Brain pericyte (primary cell): ENCODE measurements around the gene KRI1.

Experiments used
- DNase-seq: peaks from one replicate; pipeline ENCODE4 v3.0.0-alpha.2; 2012; ENCODE audit warnings: low read depth, low spot score

KRI1 gene

DNA sequence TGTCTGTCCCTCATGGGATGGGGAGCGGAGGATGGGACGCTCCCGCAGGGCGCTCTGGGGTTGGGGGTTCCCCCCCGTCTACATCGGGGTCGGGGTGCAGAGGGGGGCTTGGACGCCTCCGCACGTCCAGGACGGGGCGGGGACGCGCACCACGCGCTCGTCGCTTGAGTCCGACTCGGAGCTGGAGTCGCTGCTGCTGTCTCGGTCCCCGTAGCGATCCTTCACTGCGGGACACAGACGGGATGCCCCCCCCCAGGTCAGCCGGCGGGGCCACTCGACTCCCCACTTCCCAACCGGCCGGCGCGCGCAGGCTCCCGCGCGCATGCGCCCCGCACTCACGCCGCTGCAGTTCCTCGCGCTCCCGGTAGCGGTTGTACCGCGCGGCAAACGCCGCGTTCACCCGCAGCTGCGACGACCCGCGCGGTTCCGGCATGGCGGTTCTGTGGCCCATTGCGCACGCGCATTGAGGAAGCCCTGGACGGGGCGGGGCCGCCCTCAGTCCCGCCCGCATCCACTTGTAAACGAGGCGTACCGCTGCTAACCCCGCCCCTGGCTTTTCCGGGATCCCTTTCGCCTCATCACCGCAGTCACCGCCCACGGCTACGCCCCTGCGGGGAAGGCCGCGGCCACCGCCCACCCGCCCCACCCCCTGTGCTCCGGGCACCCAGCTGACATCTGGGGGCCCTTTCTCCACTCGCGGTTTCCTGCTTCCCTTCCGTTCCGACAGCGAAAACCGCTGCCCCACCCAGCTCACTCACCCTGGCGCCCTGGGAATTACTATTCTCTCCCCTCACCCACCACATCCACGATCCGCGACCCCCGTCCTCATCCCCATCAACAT is at the start of gene KRI1:
Gene KRI1, minus strand, starts transcription at position 444 of the 841 bp plus-strand sequence. Its CDS starts 11 bp downstream, at position 433.
- DNase-seq, result peak; percentile 91

DNA sequence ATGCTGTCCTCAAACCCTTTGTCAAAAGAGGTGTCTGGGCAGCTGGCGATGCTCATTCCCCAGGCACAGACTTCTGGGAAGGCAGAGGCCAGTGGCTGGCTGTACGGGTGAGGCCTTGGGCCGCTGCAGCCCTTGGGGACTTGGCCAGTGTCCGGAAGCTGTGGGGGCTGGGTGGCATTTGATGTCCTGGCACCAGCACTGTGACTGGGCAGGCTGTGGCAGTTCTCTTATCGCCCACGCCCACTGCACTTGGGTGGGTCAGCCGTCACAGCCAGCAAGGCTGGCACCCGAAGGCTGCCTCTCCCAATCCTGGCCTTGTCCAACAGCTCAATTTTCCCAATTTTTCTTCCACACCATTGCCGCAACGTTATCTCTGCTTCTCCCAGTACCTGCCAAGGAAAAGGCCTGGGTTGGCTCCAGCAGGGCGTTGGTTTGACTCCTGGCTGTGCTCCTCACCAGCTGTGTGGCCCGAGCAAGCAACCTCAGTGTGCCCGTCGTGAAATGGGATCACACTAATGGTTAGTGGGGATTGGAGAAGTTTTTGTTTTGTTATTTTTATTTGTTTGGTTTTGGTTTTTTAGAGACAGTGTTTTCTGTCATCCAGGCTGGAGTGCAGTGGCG is 46.8 kb upstream of the KRI1 start:
- DNase-seq, result no peak

DNA sequence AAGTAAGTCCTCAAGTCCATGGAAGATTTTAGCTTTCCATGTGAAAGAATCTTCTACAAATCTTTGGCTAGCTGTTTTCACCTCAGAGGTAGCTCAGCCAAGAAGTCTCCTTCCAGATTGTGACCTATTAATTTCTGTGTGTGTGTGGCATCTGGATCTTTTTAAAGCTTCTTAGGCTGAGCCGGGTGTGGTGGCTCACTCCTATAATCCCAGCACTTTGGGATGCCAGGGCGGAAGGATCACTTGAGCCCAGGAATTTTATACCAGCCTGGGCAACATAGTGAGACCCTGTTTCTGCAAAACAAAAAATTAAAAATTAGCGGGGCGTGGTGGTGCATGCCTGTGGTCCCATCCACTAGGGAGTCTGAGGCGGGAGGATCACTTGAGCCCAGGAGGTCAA is 46.1 kb upstream of the KRI1 start:
- no peak for DNase-seq

DNA sequence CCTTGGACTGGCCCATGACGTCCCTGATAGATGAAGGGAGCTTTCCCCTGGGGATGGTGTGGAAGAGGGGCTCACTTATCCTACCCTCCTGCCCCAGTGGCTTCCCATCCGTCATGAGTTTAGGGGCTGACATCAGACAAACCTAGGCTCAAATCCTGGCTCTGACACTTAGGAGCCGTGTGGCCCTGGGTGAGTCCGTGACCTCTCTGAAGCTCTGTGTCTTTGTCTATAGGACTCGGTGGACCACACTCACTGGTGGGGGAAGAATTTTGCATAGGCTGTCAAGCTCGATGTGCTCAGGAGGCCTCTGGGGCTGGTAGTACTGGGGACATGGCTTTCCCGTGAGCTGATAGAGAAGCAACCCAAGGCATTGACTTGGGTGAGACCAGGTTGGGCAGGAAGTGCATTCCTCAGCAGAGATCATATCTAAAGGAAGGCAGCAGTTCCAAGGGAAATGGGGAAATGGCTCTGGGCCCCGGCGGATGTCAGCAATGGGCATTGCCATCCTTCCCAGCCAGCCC is 38.7 kb upstream of the KRI1 start:
- no peak for DNase-seq

DNA sequence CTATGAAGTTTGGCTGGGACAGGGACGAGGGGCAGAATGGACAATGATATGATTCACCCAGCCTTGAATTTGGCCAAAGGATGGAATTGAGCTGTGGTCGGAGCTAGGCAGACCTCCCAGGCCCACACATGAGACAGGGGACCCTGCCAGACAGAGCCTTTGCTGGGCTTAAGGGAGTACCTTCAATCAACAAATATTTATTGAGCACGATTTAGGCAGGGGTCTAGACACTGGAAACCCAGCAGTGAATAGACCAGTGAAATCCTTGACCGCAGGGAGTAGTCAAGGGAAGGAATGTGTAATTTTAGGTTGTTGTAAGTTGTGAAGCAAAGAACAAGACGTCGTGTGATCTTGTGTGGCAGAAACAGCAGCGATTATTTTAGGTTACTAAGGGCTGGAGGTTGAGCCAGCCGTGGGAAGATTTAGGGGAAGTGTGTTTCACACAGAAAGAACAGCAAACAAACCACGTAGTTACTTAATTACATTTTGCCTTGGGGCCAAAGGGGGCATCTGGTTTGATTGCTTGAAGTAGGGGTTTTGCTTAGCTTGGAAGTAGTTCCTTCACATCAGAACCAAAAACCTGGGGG is 38.2 kb upstream of the KRI1 start:
- no peak for DNase-seq

DNA sequence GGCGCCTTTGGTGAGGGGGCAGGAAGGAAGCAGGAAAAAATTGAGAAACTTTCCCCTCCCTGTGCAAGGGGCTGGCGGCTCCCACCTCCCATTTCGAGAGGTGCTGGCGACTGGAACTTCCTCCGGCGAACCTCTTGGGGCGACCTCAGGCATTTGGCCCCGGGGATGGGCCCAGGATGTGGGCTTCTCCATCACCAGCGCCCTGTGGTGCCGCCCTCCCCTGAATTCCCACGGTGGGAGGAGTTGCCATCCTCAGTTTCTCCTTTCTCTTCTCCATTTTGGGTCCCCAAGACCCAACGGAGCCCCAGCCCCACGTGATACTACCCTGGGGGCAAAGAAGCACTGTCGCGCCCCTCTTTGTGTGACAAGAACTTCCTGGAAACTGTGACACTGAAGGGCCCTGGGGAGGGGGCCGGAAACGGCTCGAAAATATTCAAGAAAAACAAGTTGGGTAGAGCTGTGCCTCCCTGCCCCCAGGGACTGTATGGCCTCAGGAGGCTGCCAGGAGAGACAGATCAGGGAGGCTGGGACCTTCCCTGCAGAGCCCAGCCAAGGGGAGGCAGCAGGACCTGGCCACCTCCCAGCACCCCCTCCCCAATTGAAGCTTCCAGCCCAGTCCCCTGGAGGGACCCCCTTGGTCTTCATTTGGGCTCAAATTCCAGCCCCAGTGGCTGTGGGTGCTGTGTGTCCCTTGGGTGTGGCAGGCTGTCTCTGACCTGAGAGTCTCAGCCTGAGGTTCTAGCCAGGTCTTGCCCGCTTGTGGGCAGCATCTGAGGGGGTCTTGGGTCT is 37.5 kb upstream of the KRI1 start:
- DNase-seq, result no peak

DNA sequence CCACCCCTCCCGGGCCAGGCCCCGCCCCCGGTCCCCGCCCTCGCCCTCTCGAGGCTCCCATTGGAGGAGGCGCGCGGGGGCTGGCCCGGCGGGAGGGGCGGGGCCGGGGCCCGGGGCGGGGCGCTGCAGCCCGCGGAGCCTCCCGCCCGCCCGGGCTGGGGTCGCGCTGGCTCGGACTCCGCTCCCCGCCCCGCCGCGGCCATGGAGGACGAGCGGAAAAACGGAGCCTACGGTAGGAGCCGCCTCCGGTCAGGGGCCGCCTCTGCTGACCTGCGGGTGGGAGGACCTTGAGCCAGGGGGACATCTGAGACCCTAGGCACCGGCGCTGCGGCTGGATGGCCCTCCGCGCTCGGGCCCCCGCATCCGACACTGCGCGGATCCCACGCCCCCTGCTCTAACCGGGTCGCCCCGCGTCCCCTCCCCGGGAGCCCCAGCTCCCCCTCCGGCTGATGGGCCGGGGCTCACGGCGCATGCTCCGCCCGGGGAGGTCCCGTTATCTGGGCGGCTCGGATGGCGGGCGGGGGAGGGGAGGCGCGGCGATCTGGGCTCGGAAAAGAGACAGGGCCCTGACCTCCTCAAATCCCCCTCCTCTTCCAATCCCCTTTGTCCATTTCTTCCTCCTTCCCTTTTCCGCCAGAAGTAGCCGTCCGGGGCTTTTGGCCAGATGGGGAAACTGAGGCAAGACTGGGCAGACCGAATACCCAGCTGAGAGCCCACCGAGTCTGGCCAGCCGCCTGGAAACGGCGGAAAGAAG is 36.7 kb upstream of the KRI1 start:
- no peak for DNase-seq

DNA sequence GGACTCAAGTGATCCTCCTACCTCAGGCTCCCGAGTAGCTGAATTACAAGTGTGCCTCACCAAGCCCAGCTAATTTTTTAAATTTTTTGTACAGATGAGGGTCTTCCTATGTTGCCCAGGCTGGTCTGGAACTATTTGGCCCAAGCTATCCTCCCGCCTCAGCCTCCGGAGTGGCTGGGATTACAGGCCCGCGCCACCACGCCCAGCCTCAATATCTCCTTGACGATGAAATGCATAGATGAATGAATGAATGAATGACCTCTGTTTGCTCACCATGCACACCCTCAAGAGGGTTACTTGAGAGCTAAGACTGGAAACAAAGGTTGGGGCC is 36.2 kb upstream of the KRI1 start:
- no peak for DNase-seq

DNA sequence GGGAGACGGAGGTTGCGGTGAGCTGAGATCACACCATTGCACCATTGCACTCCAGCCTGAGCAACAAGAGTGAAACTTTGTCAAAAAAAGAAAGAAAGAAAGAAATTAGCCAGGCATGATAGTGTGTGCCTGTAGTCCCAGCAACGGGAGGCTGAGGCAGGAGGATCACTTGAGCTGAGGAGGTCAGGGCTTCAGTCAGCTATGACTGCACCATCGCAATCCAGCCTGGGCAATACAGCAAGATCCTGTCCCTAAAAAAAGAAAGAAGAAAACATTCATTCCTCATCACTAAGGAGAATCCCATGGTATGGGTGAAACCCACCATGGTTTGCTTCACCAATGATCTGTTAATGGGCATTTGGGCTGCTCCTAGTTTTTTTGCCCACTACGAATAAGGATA is 34.3 kb upstream of the KRI1 start:
- DNase-seq, result no peak

DNA sequence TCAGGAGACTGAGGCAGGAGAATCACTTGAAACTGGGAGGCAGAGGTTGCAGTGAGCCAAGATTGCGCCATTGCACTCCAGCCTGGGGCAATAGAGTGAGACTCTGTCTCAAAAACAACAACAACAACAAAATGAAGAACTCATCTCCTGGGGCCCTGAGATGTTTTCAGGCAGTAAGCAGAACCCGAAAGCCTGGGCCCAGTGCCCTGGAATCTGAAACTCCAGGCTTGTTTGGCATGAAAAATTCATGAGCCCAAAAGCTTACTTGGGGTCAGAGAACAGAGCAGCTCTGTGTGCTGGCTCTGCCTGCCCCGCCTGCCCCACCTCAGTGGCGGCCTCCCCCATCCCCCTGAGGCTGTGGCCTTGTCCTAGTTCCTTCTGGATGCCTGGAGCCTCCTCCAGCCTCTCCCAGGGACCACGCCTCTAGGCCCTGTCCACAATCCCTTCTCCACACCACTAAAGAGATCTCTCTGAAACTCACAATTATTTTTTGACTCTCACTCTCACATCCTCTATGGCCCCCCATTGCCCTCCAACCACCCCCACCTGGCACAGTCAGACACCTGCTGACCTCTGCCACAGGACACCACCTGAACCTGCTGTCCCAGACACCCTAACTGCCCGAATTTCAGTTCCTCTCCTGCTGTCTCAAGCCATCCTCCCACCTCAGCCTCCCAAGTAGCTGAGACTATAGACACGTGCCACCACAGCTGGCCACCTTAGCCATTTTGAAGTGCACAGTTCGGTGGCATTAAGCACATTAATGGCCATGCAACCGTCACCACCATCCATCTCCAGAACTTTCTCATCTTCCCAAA is 28.2 kb upstream of the KRI1 start:
- no peak for DNase-seq

DNA sequence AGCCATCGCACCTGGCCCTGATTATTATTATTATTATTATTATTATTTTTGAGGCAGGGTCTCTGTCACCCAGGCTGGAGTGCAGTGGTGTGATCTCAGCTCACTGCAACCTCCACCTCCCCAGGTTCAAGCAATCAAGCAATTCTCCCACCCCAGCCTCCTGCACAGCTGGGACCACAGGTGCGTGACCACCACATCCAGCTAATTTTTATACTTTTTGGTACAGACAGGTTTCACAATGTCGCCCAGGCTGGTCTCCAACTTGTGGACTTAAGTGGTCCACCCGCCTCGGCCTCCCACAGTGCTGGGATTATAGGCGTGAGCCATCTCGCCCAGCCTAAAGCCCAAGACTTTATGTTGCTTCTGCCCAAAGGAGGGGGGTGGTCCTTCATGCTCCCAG is 27.3 kb upstream of the KRI1 start:
- no peak for DNase-seq

DNA sequence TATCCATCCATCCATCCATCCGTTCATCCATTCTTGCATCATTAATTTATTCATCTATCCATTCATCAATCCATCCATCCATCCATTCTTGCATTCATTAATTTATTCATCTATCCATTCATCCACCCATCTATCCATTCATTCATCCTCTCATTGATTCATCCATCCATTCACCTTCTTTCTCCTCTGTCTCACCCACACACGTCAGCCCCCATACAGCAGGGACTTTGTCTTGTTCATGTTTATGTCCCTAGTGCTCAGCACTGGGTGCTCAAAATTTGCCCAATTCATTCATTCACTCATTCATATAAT is 22.0 kb upstream of the KRI1 start:
- no peak for DNase-seq

DNA sequence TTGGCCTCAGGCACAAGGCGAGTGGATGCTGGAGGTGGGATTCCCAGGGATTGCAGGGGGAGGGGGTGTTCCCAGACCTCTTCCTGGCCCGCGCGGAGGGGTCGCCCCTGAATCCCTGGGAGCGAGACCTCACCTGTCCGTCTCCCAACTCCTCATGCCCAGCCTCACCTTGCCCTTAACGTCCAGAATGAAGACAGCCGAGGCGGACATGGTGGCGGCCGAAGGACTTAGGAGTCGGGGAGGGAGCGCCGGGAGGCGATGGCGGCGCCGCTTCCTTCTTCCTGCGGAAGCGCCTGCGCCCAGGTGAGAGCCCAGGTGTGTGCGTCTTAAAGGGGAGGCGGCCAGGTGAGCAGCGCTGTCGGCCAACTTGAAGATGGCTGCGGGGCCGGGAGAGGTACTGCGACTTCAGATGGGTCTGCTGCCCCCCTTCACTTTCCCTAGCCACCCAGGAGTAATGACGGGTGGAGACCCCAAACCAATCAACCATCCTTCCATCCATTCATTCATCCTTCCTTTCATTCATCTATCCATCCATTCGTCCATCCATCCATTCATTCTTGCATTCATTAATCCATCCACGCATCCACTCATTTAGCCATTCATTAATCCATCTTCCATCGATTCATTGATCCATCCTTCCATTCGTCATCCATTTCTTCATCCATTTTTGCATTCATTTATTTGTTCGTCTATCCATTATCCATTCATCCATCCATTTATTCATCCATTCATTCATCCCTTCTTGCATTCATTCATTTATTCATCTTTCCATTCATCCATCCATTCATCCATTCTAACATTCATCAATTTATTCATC is 21.4 kb upstream of the KRI1 start, which contains the start of gene AP1M2:
Gene AP1M2, minus strand, starts transcription at position 291 of the 817 bp plus-strand sequence. Its CDS starts 81 bp downstream, at position 210.
- no peak for DNase-seq

DNA sequence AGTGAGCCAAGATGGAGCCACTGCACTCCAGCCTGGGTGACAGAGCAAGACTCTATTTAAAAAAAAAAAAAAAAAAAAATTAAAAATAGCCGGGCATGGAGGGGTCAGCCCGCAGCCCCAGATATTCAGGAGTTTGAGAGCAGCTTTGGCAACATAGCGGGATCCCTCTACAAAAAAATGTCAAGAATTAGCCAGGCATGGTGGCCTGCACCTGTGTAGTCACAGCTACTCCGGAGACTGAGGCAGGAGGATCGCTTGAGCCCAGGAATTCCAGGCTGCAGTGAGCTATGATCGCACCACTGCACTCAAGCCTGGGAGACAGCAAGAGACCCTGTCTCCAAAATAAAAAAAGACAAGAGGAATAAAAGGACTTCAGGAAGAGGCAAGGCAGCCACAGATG is 20.6 kb upstream of the KRI1 start:
- DNase-seq, result no peak

DNA sequence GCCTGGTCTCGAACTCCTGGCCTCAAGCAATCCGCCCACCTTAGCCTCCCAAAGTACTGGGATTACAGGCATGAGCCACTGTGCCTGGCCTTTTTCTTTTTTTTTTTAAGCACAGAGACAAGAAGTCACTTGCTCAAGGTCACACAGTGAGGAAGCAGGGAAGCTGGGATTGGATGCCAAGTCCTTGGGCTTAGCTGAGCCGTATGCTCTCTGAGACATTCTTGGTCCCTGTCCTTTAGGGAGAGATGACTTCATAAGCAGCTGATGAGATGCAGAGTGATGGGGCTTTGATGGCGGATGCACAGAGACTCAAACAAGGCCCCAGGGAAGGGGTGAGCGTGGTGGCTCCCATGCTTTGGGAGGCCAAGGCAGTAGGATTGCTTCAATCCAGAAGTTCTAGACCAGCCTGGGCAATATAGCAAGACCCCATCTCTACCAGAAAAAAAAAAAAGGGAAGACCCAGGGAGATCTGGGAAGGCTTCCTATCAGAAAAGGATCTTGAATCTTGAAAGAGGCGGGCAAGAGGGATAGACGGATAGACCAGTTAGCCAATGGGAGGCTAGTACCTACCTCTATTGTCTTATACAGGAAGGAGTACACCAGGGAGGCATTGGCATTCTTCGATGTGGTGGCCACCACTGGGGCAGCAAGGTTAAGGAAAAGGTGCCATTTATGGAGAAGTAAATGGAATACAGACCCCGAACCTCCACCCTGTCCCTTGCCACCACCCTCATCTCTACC is 17.4 kb upstream of the KRI1 start:
- DNase-seq, result no peak

DNA sequence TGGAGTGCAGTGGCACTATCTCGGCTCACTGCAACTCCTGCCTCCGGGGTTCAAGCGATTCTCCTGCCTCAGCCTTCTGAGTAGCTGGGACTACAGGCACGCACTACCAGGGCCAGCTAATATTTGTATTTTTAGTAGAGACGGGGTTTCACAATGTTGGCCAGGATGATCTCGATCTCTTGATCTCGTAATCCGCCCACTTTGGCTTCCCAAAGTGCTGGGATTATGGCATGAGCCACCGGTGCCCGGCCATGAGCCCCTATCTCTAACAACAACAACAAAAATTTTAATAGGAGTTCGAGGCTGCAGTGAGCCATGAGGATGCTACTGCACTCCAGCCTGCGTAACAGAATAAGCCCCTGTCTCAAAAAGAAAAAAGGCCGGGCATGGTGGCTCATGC is 16.3 kb upstream of the KRI1 start:
- no peak for DNase-seq

DNA sequence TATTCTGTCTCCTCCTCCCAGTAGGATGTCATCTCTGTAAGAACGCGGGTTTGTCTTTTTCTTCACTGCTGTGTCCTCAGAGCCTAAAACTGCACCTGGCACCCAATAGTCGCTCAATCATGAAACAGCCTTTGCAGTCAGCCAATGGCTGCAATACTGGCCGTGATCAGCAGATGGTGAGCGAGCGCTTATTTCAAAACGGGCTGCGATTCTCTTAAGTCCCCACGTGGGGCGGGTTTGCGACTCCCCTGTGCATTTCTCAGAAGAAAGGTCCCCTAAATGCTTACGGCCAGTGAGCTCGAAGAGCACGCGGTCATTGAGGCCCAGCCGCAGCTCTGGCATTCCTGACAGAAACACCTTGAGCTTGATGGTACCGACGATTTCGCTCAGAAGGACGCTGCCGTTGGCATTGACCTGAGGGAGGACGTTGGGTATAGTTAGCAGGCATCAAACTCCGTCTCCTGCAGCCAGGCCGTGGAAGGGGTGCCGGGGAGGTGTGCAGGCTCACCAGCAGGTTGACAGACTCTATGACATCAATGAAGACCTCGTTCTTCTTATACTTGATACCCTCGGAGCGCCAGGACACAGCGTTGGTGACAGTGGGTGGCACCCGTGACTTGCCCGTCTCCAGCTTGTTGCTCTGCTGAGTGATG is 15.3 kb upstream of the KRI1 start:
- DNase-seq, result peak; percentile 56

DNA sequence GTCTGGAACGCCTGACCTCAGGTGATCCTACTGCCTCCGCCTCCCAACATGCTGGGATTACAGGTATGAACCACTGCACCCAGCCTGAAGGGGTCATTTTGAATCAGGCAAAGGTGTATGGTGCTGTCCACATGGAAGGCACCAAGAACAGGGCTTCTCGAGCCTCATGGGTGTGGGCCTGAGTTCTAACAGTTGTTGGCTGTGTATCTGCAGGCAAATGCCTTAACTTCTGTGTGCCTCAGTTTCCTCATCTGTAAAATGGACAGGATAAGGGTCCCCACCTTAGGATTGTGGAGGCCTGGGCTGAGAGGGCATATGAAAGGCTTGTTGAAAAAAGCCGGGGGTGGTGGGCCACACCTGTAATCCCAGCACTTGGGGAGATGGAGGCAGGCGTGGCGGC is 12.1 kb upstream of the KRI1 start:
- no peak for DNase-seq
